Muscle of arm (tissue), 12 donors: Measurements from ENCODE around the gene MUC22. TPM values are rescaled to one million over a fixed set of nuclear protein-coding genes. Genes with fewer than 3 reads are reported as not detected.
"Not testable (repeated sequence)": the region's sequence is repeated elsewhere in the genome, so short reads cannot be mapped to it uniquely, and the experiment has no call there.

Source experiments
- DNase-seq: peaks from one replicate; pipeline ENCODE4 v3.0.0-alpha.2; 2013
- polyA plus RNA-seq, 12 donors: library from polyadenylated mRNA; unstranded; fragments of 120-200 nt; gene quantifications; one replicate each; pipeline ENCODE4 v1.2.1, GENCODE V29; 2013; ENCODE audit not compliant: insufficient read length in 12 of 12

Gene MUC22
- polyA plus RNA-seq, 12 donors: 0.14 to 4.3 (median 1.8) TPM; not detected in 8

- DNase-seq: no peak
These were observed 26.9 kb downstream of the MUC22 start for GRCh38 chr6:31037169-31037568.

- no peak for DNase-seq
These were observed 27.4 kb downstream of the MUC22 start for GRCh38 chr6:31037682-31038081.

- no peak for DNase-seq
These were observed 28.3 kb downstream of the MUC22 start for GRCh38 chr6:31038559-31038958.

- no peak for DNase-seq
These were observed 30.5 kb downstream of the MUC22 start for GRCh38 chr6:31040801-31041200.

GRCh38 chr6:31041372-31041974 lies 31.2 kb downstream of the MUC22 start:
- no peak for DNase-seq

- DNase-seq: peak; percentile 36
These were observed 32.5 kb downstream of the MUC22 start for GRCh38 chr6:31042806-31043205.

- DNase-seq: no peak
These were observed 37.8 kb downstream of the MUC22 start for GRCh38 chr6:31048099-31048498.

GRCh38 chr6:31049518-31049917 lies 39.2 kb downstream of the MUC22 start:
- DNase-seq: no peak

GRCh38 chr6:31053187-31053586 lies 42.9 kb downstream of the MUC22 start:
- not testable (repeated sequence) for DNase-seq

- DNase-seq: no peak
These were observed 43.6 kb downstream of the MUC22 start for GRCh38 chr6:31053873-31054272.

GRCh38 chr6:31055441-31055840 lies 45.2 kb downstream of the MUC22 start:
- no peak for DNase-seq

GRCh38 chr6:31057426-31058003 lies 47.2 kb downstream of the MUC22 start:
- no peak for DNase-seq

- no peak for DNase-seq
These were observed 48.0 kb downstream of the MUC22 start for GRCh38 chr6:31058128-31058894.

GRCh38 chr6:31060145-31060544 lies 49.9 kb downstream of the MUC22 start:
- no peak for DNase-seq

- DNase-seq: no peak
These were observed 53.7 kb downstream of the MUC22 start for GRCh38 chr6:31063906-31064435.

GRCh38 chr6:31065556-31065955 lies 55.3 kb downstream of the MUC22 start:
- DNase-seq: no peak

- not testable (repeated sequence) for DNase-seq
These were observed 56.8 kb downstream of the MUC22 start for GRCh38 chr6:31067028-31067427.

- not testable (repeated sequence) for DNase-seq
These were observed 57.8 kb downstream of the MUC22 start for GRCh38 chr6:31067891-31068668.

- peak; percentile 67 for DNase-seq
These were observed 58.5 kb downstream of the MUC22 start for GRCh38 chr6:31068669-31069340.

GRCh38 chr6:31070711-31071197 lies 60.5 kb downstream of the MUC22 start:
- DNase-seq: peak; percentile 55

- DNase-seq: no peak
These were observed 64.1 kb downstream of the MUC22 start for GRCh38 chr6:31074401-31074800.
